HL-60 (cell line): ENCODE data around the gene SARNP.

Experiments
- DNase-seq, 2 experiments: peaks; one replicate each; pipeline ENCODE4 v3.0.0-alpha.2; 2010 to 2020; ENCODE audit warnings: low read depth in 1 of 2, low spot score in 1 of 2
- H3K27ac ChIP-seq: fragments of 250-450 bp; sonication (Bioruptor Pico); replicated peaks from 2 replicates; pipeline ENCODE4 v1.5.1; 2020; ENCODE audit warnings: mild to moderate bottlenecking, moderate library complexity
- H3K27me3 ChIP-seq: fragments of 250-450 bp; sonication (Bioruptor Pico); 2 replicates; pipeline ENCODE4 v1.5.1; 2021; ENCODE audit warnings: mild to moderate bottlenecking, moderate library complexity; ENCODE audit not compliant: insufficient read depth, poor library complexity, severe bottlenecking
- H3K4me3 ChIP-seq: replicated peaks from 2 replicates; pipeline ENCODE4 v1.5.1; 2011; ENCODE audit warnings: mild to moderate bottlenecking, control low read depth, low read length; ENCODE audit not compliant: insufficient read depth
- CTCF ChIP-seq: IDR thresholded peaks from one replicate; pipeline ENCODE4 v1.5.1; 2011; ENCODE audit warnings: low read length, control low read depth, inconsistent platforms; ENCODE audit not compliant: insufficient read depth
- GABPA ChIP-seq: IDR thresholded peaks from 2 replicates; pipeline ENCODE4 v1.6.1; 2012; ENCODE audit warnings: low read depth
- POLR2AphosphoS5 ChIP-seq: IDR thresholded peaks from 2 replicates; pipeline ENCODE4 v1.6.1; 2012; ENCODE audit warnings: low read depth
- REST ChIP-seq: IDR thresholded peaks from 2 replicates; pipeline ENCODE4 v1.6.1; 2012; ENCODE audit warnings: low read depth; ENCODE audit not compliant: insufficient replicate concordance
- SPI1 ChIP-seq: IDR thresholded peaks from 2 replicates; pipeline ENCODE4 v1.6.1; 2012; ENCODE audit warnings: low read depth, mild to moderate bottlenecking, borderline replicate concordance

SARNP gene

DNA sequence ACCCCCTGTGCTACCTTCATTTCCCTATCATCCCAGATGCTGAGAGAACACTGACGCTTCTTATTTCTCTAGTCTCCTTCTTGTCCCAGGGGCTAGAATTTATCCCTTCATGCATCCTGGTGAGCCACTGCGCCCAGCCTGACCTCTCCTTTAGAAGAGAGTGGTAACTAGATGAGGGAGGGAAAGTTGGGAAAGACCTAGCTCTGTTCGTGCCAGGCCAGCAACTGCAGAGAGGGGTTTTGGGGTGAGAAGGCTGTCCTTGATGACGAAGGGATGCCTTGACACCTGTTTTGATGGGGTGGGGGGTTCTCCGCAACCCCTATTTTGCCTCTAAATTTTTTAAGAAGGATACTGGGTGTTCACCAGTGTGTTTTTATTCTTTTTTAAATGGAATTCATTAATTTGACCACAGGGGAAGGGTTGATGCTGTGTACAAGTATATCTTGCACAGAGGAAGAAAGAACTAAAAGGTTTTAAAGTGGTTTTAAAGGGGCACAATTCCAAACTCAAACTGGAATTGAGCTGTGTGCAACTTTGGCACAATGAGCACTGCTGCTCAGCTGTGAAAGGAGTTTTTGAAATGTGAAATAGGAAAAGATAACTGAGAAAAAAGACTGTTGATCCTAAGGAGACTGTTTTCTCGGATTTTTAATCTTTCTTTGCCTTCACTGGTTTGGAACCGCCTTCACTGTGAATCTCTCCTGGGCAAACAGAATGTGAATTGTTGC is 32.3 kb upstream of the SARNP start:
- no peak overlapping the region for H3K27ac ChIP-seq

DNA sequence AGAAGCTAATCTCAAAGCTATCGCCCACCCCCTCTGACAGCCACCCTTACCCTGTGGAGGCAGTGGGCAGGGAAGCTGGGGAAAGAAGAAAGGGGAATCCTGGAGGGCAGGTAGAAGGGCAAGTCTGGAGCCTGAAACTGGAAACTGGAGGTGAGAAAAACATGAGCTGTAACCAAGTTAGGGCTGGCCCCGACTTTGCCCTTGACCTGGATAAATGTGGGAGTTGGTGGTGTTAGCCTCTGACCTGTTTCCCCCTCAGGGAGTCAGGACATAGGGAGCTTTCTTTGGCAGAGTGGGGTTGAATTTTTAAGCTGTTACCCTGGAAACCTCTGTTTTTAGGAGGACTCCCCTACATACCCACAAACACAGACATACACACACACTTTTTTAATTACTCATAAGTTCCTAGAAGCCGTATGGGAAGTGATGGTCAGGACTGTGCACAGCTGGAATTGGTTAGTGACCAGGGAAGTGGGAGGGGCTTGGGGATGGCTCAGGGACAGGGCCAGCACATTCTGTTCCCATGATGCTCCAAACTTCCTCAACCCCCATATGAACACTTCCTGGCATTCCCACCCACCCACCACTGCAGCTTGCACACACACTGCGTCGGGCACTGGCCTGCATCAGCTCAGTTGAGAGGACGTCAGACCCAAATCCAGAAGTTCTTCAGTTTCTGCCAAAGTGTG is 30.2 kb upstream of the SARNP start:
- no peaks in the 10 kb centered on the region for H3K27me3 ChIP-seq
- no peak for TF ChIP-seq CTCF
- TF ChIP-seq POLR2AphosphoS5 = no peak
- TF ChIP-seq SPI1 = no peak
- no peak for TF ChIP-seq REST
- no peak for TF ChIP-seq GABPA
- DNase-seq = peak; percentile 68 to 79
- H3K27ac ChIP-seq = peak overlapping the region; percentile 64
- H3K4me3 ChIP-seq = no peak overlapping the region

More for the DNA sequence above, 32.3 kb upstream of the SARNP start:
- DNase-seq = no peak
- no peak overlapping the region for H3K4me3 ChIP-seq
- no peaks in the 10 kb centered on the region for H3K27me3 ChIP-seq
- TF ChIP-seq REST (no peak), SPI1 (no peak), GABPA (no peak), CTCF (no peak), POLR2AphosphoS5 (no peak)

GRCh38 chr12:55847033-55847432 is 29.5 kb upstream of the SARNP start:
- H3K27ac ChIP-seq = peak overlapping the region; percentile 64
- DNase-seq = peak in 1 of 2 experiments; percentile 36
- no peaks in the 10 kb centered on the region for H3K27me3 ChIP-seq
- no peak for TF ChIP-seq CTCF
- no peak overlapping the region for H3K4me3 ChIP-seq
